ENCODE data around the gene GJB4. TPM values are rescaled to one million over a fixed set of nuclear protein-coding genes. Genes with fewer than 3 reads are reported as not detected.

GJB4 gene
- polyA plus RNA-seq, 1 of the 3 experiments (the other 2 are of a cell fraction), result not detected

DNA sequence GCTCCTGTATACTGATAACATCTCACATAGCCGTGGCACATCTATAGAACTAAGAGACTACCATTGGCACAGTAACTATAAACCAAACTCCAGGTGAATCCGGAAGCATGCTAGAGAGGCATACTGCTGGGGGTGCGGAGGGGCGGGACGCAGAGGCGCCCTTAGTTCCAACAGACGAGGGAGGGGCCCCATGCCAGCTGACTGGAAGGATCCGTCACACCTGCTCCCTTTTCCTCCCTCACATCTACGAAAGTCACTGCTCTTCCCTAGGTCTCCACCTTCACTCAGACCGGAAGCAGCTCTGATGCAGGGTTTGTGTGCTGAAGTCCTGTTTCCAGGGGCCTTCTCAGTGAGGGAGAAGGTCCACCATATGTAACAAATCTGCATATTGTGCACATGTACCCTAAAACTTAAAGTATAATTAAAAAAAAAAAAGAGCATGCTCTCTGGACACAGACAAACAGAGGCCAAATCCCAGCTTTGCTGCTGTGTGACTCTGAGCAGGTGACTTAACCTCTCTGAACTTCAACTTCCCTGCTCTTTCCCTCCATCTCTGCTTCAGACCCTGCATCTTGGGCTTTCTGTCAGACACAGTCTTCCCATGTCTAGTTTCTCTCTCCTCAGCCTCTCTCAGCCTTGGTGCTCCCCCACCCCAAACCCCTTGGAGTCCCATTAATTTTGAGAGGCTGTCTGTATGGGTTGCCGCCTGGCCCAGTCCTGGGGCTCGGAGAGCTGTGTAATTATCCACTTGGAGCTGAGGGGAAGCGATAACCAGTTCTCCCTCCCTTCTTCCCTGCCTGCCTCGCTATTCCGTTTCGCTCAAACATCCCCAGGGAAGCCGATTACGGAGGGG, 12.5 kb upstream of the GJB4 start:
- Histone ChIP-seq H3K79me2 (ENCODE audit: insufficient read depth) (no peaks in the 10 kb centered on the region), H4K20me1 (ENCODE audit: insufficient read depth) (no peaks in the 10 kb centered on the region), H3K4me2 (no peak overlapping the region), H3K36me3 (replicated peaks in 1 of 2; ENCODE audit: control insufficient read depth in 1 of 2, insufficient read depth in 2 of 2, low read length in 1 of 2) (no peaks in the 10 kb centered on the region), H3K9me3 (no peaks in the 10 kb centered on the region), H3K9me2 (no peaks in the 10 kb centered on the region), H2AFZ (ENCODE audit: low read depth) (no peak overlapping the region), H3K27ac (ENCODE audit: low read depth in 2 of 2, low read length in 1 of 2) (no peak overlapping the region), H3F3A (replicated peaks; ENCODE audit: insufficient read depth) (no peaks in the 10 kb centered on the region), H3K4me3 (ENCODE audit: low read depth in 2 of 2, low read length in 1 of 2) (no peak overlapping the region), H3K4me1 (ENCODE audit: control insufficient read depth in 1 of 2, insufficient read depth in 2 of 2, low read depth in 1 of 2, low read length in 1 of 2) (peaks cover 0 to 3% of the 10 kb centered on the region in 2 experiments; a peak in 1 of 4 replicates), H3K27me3 (ENCODE audit: insufficient read depth) (no peaks in the 10 kb centered on the region), H3K9ac (no peak overlapping the region)
- TF ChIP-seq CHD2 (IDR thresholded peaks at IDR 0.05; ENCODE audit: low read length, partially characterized antibody) (no peak), CTCF (IDR thresholded peaks at IDR 0.05) (no peak), FOXJ3 (CRISPR knock-in tag; IDR thresholded peaks at IDR 0.05) (no peak), FOXM1 (IDR thresholded peaks at IDR 0.05; ENCODE audit: low read depth) (no peak), RCOR1 (IDR thresholded peaks at IDR 0.05; ENCODE audit: low read length) (no peak), RXRA (IDR thresholded peaks at IDR 0.05; ENCODE audit: borderline replicate concordance, low read depth) (no peak), GABPA (IDR thresholded peaks at IDR 0.05; ENCODE audit: low read depth) (no peak), MAX (IDR thresholded peaks at IDR 0.05; ENCODE audit: low read depth) (no peak), PBX3 (IDR thresholded peaks at IDR 0.05) (no peak), POLR2AphosphoS5 (IDR thresholded peaks at IDR 0.05; ENCODE audit: low read depth, low read length) (no peak), MXI1 (IDR thresholded peaks at IDR 0.05; ENCODE audit: low read depth, low read length) (no peak), TAF1 (IDR thresholded peaks at IDR 0.05; ENCODE audit: borderline replicate concordance, low read depth, low read length) (no peak), GATA2 (CRISPR knock-in tag; IDR thresholded peaks at IDR 0.05) (no peak)
- TF ChIP-seq, protein P1, sequence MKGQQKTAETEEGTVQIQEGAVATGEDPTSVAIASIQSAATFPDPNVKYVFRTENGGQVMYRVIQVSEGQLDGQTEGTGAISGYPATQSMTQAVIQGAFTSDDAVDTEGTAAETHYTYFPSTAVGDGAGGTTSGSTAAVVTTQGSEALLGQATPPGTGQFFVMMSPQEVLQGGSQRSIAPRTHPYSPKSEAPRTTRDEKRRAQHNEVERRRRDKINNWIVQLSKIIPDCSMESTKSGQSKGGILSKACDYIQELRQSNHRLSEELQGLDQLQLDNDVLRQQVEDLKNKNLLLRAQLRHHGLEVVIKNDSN (IDR thresholded peaks at IDR 0.05; ENCODE audit: borderline replicate concordance, low read depth), result no peak
- TF ChIP-seq, protein P2, sequence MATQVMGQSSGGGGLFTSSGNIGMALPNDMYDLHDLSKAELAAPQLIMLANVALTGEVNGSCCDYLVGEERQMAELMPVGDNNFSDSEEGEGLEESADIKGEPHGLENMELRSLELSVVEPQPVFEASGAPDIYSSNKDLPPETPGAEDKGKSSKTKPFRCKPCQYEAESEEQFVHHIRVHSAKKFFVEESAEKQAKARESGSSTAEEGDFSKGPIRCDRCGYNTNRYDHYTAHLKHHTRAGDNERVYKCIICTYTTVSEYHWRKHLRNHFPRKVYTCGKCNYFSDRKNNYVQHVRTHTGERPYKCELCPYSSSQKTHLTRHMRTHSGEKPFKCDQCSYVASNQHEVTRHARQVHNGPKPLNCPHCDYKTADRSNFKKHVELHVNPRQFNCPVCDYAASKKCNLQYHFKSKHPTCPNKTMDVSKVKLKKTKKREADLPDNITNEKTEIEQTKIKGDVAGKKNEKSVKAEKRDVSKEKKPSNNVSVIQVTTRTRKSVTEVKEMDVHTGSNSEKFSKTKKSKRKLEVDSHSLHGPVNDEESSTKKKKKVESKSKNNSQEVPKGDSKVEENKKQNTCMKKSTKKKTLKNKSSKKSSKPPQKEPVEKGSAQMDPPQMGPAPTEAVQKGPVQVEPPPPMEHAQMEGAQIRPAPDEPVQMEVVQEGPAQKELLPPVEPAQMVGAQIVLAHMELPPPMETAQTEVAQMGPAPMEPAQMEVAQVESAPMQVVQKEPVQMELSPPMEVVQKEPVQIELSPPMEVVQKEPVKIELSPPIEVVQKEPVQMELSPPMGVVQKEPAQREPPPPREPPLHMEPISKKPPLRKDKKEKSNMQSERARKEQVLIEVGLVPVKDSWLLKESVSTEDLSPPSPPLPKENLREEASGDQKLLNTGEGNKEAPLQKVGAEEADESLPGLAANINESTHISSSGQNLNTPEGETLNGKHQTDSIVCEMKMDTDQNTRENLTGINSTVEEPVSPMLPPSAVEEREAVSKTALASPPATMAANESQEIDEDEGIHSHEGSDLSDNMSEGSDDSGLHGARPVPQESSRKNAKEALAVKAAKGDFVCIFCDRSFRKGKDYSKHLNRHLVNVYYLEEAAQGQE (IDR thresholded peaks at IDR 0.05; ENCODE audit: low read depth, low read length), result no peak
- WGBS (ENCODE audit: low lambda C conversion rate), result 57% methylated on average over 18 of the region's 18 CpGs
- DNase-seq, result no peak
- CTCF ChIA-PET, result interaction anchor here (1.3 to 1.4 kb wide), 3 partner anchors 150 to 1114 kb away, joined by 3 to 8 read pairs (median 5); no protein-coding TSS in a partner anchor
- POLR2A ChIA-PET, result no interaction called here
